ENCODE measurements around the gene NECAB3.
"Not testable (repeated sequence)": the region's sequence is repeated elsewhere in the genome, so short reads cannot be mapped to it uniquely, and the experiment has no call there.

The NECAB3 gene

GRCh38 chr20:33674294-33675135 lies at the start of gene NECAB3:
Gene NECAB3 (minus strand): TSS chr20:33674428. CDS start chr20:33674352, 76 bp downstream.
- peak; percentile 43 to 82 for DNase-seq

DNA sequence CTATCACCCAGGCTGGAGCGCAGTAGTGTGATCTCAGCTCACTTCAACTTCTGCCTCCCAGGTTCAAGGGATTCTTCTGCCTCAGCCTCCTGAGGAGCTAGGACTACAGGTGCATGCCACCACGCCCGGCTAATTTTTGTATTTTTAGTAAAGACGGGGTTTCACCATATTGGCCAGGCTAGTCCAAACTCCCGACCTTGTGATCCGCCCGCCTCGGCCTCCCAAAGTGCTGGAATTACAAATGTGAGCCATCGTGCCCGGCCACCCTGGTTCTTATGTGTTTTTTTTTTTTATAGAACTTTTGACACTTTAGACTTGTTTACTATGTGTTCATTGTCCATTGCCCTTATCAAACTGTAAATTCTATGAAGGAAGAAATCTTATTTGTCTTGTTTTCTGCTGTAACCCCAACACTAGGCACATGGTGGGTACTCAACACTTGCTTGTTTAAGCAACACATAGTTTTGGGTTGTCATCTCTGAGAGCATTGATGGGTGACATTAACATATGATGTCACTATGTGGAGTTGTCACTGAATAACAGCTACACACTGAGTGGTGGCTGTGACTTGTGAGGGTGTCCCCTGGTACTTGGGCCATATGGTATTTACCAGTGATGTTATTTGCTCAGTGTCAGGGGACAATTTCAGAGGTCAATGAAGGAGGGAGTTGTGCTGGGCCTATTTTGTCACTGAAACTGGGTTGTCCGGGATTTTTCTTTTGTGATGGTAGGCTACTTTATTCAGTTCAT lies 47.3 kb upstream of the NECAB3 start:
- DNase-seq = no peak

- DNase-seq = peak; percentile 96 to 99
These were observed 45.9 kb upstream of the NECAB3 start, which contains the start of gene PXMP4 for GRCh38 chr20:33719989-33720709. Gene PXMP4 (minus strand): TSS chr20:33720310. CDS start chr20:33720207, 103 bp downstream.

- no peak for DNase-seq
These were observed 45.2 kb upstream of the NECAB3 start for GRCh38 chr20:33719277-33719988.

GRCh38 chr20:33716498-33716897 lies 42.3 kb upstream of the NECAB3 start:
- DNase-seq = no peak

DNA sequence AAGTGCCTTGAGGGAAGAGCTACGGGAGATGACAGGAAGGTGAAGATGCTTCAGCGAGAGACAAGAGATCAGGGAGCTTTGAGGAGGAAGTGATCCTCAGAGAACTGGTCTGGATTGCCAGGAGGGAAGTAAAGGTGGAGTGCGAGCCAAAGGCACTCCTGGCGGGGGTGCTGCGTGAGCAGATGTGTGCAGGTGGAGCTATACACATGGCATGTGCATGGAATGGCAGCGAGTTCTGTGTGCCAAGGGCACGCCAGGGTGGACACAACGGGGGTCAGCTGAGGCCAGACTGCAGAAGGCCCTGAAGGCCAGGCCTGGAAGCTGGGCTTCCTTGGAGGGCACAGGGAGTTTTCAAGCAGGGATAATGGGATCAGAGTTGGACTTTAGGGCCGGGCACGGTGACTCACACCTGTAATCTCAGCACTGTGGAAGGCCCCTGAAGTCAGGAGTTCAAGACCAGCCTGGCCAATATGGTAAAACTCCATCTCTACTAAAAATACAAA lies 39.7 kb upstream of the NECAB3 start:
- DNase-seq = no peak

DNA sequence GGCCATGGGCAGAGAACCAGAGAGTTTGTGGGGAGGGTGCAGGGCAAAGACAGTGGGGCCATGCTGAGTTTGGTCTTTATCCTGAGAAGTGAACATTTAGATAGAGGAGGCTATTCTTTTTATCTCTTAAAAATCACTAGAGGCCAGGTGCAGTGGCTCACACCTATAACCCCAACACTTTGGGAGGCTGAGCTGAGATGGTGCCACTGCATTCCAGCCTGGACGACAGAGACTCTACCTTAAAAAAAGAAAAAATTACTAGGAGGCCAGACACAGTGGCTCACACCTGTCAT lies 37.2 kb upstream of the NECAB3 start:
- DNase-seq = no peak

DNA sequence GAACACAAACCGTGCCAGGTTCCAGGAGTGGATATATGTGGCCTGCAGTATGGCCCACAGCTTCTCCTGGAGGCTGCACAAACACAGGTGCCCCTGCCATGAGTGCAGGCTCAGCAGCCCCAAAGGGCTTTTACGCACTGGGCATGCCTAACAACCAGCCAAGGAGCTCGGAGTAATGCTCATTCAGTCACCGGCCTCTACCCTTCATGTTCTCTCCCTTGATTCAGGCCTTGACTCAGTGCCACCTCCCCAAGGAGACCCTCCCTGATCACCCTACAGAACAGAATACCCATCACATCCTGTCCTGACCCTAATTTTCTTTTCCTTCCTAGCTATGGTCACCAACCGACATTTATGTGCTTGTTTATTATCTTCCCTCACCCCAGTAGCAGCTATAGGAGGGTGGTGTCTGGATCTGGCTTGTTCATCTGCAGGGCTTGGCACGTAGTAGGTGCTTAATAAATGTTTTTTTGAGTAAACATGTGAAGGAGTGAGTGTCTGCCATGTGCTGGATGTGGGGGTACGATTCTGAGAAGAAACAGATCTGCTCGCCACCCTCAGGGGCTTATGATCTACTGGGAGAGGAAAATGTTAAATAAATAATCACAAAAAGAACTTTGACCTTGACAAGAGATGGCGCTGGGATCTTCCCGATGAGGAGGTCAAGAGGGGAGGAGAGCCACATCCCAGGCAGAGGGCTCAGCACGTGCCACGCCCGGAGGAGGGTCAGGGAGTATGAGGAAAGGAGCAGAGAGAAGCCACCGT lies 36.6 kb upstream of the NECAB3 start:
- DNase-seq = no peak

DNA sequence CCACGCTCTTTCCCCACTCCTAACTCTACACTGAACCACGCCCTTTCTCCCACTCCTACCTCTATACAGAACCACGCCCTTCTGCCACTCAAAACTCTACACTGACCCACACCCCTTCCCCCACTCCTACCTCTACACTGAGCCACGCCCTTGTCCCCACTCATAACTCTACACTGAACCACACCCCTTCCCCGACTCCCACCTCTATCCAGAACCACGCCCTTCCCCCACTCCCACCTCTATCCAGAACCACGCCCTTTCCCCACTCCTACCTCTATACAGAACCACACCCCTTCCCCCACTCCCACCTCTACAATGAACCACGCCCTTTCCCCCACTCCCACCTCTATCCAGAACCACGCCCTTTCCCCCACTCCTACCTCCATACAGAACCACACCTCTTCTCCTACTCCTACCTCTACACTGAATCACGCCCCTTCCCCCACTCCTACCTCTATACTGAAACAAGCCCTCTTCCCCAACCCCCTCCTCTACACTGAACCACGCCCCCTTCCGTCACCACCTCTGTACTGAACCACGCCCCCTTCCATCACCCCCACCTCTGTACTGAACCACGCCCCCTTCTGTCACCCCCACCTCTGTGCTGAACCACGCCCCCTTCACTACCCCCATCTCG lies 35.8 kb upstream of the NECAB3 start:
- DNase-seq = no peak

DNA sequence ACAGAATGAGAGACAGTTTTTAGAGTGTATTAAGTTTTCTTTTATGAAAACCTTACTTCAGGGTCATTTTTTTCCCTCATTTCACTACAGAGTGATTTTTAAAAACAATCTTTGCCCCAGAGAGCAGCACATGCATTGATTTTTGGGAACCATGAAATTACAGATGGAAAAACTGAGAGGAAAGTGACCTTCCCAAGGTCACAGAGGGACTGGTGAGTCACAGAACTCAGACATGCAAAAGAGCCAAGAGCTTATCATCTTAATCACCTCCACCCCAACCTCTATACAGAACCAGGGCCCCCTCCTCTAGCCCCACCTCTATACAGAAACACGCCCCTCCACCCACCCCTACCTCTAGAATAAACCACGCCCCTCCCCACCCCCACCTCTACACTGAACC lies 35.2 kb upstream of the NECAB3 start:
- DNase-seq = no peak

- DNase-seq = no peak
These were observed 33.4 kb upstream of the NECAB3 start for GRCh38 chr20:33707668-33708067.

GRCh38 chr20:33704197-33704924 lies 30.1 kb upstream of the NECAB3 start:
- DNase-seq = no peak

DNA sequence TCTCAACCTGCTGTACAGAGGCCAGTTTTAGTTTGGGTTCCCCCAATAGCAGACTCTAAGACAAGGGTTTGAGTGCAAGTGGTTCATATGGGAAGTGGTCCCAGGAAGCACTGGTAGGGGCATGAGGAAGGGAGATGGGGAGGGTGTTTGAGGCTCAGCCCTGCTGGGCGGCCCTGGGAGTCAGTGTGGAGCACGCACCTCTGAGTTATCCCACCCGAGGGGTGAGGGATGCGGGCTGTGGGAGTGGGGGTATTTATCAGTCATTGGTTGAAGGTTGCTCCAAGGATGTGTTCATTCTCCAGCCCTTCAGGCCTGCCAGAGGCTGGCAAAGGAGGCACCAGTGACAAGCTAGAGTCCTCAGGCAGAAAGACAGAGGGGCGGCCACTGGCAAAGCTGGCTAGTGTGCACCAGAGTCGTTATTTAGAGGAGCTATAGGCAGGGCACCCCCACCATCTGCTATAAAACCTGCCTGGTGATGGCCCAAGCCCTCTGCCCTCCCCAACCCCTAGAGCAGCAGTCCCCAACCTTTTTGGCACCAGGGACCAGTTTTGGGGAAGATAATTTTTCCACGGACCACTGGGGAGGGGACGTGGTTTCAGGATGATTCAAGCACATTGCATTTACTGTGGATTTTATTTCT lies 29.4 kb upstream of the NECAB3 start:
- DNase-seq = no peak

DNA sequence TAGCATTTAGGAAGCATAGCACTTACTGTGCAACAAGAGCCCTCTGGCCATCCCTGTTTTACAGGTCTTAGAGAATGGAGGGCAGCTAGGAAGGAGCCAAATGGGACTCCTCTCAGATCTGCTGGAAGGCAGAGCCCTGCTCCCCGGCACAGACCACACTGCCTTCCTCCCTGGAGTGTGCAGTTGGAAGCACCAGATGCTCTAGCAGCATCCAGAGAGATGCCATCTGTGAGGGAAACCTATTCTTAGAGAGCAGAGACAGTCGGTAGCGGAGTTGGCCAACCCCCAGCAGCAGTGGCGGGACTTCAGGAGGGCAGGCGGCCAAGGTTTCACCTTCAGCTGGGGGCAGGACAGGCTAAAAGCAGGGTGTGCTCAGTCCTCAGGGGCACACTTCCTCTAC lies 28.6 kb upstream of the NECAB3 start:
- peak; percentile 91 to 98 for DNase-seq

DNA sequence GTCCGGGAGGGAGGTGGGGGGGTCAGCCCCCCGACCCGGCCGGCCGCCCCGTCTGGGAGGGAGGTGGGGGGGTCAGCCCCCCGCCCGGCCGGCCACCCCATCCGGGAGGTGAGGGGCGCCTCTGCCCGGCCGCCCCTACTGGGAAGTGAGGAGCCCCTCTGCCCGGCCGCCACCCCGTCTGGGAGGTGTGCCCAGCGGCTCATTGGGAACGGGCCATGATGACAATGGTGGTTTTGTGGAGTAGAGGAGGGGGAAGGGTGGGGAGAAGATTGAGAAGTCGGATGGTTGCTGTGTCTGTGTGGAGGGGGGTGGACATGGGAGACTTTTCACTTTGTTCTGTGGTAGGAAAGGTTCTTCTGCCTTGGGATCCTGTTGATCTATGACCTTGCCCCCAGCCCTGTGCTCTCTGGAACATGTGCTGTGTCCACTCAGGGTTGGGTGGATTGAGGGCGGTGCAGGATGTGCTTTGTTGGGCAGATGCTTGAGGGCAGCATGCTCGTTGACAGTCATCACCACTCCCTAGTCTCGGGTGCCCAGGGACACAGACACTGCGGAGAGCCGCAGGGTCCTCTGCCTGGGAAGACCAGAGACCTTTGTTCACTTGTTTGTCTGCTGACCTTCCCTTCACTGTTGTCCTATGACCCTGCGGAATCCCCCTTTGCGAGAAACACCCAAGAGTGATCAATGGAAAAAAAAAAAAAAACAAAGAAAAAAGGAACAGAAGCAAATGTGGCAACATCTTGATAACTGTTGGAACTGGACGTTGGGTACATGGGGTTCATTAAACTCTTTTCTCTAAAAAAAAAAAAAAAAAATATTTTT lies 27.6 kb upstream of the NECAB3 start:
- DNase-seq = no peak

DNA sequence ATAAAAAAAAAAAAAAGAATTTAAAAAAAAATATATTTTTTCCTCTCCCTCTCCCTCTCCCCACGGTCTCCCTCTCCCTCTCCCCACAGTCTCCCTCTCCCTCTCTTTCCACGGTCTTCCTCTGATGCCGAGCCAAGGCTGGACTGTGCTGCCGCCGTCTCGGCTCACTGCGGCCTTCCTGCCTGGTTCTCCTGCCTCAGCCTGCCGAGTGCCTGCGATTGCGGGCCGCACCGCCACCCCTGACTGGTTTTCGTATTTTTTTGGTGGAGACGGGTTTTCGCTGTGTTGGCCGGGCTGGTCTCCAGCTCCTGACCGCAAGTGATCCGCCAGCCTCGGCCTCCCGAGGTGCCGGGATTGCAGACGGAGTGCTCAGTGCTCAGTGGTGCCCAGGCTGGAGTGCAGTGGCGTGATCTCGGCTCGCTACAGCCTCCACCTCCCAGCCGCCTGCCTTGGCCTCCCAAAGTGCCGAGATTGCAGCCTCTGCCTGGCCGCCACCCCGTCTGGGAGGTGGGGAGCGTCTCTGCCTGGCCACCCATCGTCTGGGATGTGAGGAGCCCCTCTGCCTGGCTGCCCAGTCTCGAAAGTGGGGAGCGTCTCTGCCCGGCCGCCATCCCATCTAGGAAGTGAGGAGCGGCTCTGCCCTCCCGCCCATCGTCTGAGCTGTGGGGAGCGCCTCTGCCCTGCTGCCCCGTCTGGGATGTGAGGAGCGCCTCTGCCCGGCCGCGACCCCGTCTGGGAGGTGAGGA lies 26.6 kb upstream of the NECAB3 start:
- DNase-seq = not testable (repeated sequence)

- not testable (repeated sequence) for DNase-seq
These were observed 24.7 kb upstream of the NECAB3 start for GRCh38 chr20:33698966-33699365.

- DNase-seq = peak; percentile 31 to 86
These were observed 22.9 kb upstream of the NECAB3 start for GRCh38 chr20:33697129-33697528.
